NCI-H128 (cell line): ENCODE measurements around the gene PGLYRP4.

ENCODE experiments used
- DNase-seq: peaks from one replicate; lab custom pipeline; 2025; ENCODE audit not compliant: unreplicated experiment; lab: John Stamatoyannopoulos, UW

The PGLYRP4 gene

GRCh38 chr1:153348511-153349362 is at the start of gene PGLYRP4:
TSS of gene PGLYRP4 (minus strand) at chr1:153348841. CDS start at chr1:153347932, 909 bp downstream.
- DNase-seq = no peak

- no peak for DNase-seq
Measured at GRCh38 chr1:153397924-153398651, 49.4 kb upstream of the PGLYRP4 start.

- no peak for DNase-seq
Measured at GRCh38 chr1:153397051-153397923, 48.6 kb upstream of the PGLYRP4 start.

- no peak for DNase-seq
Measured at GRCh38 chr1:153396461-153396860, 47.8 kb upstream of the PGLYRP4 start.

- DNase-seq = no peak
Measured at GRCh38 chr1:153395776-153396175, 47.1 kb upstream of the PGLYRP4 start.

- no peak for DNase-seq
Measured at GRCh38 chr1:153395136-153395685, 46.6 kb upstream of the PGLYRP4 start.

- no peak for DNase-seq
Measured at GRCh38 chr1:153394391-153394790, 45.8 kb upstream of the PGLYRP4 start.

GRCh38 chr1:153393926-153394325 is 45.3 kb upstream of the PGLYRP4 start:
- DNase-seq = no peak

GRCh38 chr1:153392822-153393221 is 44.2 kb upstream of the PGLYRP4 start:
- DNase-seq = no peak

- no peak for DNase-seq
Measured at GRCh38 chr1:153392258-153392657, 43.6 kb upstream of the PGLYRP4 start.

GRCh38 chr1:153390938-153391710 is 42.5 kb upstream of the PGLYRP4 start, which contains the start of gene S100A8:
TSS of gene S100A8 (minus strand) at chr1:153391073. CDS start at chr1:153390535, 538 bp downstream.
- DNase-seq = no peak

- no peak for DNase-seq
Measured at GRCh38 chr1:153389973-153390879, 41.6 kb upstream of the PGLYRP4 start.

- no peak for DNase-seq
Measured at GRCh38 chr1:153389401-153389800, 40.8 kb upstream of the PGLYRP4 start.

GRCh38 chr1:153387785-153388184 is 39.1 kb upstream of the PGLYRP4 start:
- no peak for DNase-seq

GRCh38 chr1:153387001-153387400 is 38.4 kb upstream of the PGLYRP4 start:
- DNase-seq = no peak

- DNase-seq = no peak
Measured at GRCh38 chr1:153386500-153386901, 37.9 kb upstream of the PGLYRP4 start.

GRCh38 chr1:153384958-153385580 is 36.4 kb upstream of the PGLYRP4 start:
- DNase-seq = no peak

GRCh38 chr1:153380711-153381110 is 32.1 kb upstream of the PGLYRP4 start:
- no peak for DNase-seq

- no peak for DNase-seq
Measured at GRCh38 chr1:153379591-153379990, 30.9 kb upstream of the PGLYRP4 start.
